ENCODE measurements around the gene RNF222. TPM values are rescaled to one million over a fixed set of nuclear protein-coding genes. Genes with fewer than 3 reads are reported as not detected.
"Not testable (repeated sequence)": the region's sequence is repeated elsewhere in the genome, so short reads cannot be mapped to it uniquely, and the experiment has no call there.

Gene RNF222
- polyA plus RNA-seq, 2 of the 4 experiments (the other 2 are of a cell fraction), result not detected

DNA sequence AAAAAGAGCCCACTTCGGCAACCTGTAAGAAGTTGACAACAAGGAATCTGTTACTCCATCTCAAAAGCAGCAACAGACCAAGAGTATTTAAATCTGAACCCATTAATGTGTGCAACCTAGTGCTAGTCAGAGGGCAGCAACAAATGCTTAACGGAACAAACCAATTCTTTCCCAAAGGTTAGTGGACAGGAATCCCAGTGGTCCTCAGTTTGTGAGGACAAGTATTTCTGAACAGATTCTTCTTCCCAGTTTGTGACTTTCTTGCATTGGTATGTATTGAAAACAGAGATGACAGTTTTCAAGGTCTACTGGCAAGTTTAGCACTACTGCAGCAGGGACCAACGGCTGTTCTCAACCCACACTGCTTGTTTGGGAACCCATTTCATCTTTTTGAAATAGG lies 17.6 kb downstream of the RNF222 start:
- CTCF ChIA-PET, result no interaction called here

DNA sequence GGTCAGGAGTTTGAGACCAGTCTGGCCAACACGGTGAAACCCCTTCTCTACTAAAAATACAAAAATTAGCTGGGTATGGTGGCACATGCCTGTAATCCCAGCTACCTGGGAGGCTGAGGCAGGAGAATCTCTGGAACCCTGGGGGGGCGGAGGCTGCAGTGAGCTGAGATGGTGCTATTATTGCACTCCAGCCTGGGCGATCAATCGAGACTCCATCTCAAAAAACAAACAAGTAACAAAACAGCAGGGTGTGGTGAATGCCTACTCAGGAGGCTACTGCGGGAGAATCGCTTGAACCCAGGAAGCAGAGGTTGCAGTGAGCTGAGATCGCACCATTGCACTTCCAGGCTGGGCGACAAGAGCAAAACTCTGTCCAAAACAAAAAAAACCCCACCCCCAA lies 19.5 kb downstream of the RNF222 start:
- H3K27ac ChIP-seq; POLR2A ChIA-PET; ATAC-seq; DNase-seq (ENCODE audit: low read depth in 1 of 2, low spot score in 1 of 2); H3K4me3 ChIP-seq; FAIRE-seq; H3K9me3 ChIP-seq: not testable (repeated sequence)
- 75% methylated on average over 8 of the region's 8 CpGs for WGBS (ENCODE audit: missing lambda C conversion rate)
- H3K4me2 ChIP-seq, result peak overlapping the region; percentile 95; the same call in 2 of the 3 replicates
- peaks cover 57% of the 10 kb centered on the region for H3K4me1 ChIP-seq
- CTCF ChIA-PET, result interaction anchor here (1.2 to 2.2 kb wide), 2 partner anchors 18 to 368 kb away, joined by 4 to 5 read pairs; no protein-coding TSS in a partner anchor

More for the DNA sequence above, 17.6 kb downstream of the RNF222 start:
- no peak for DNase-seq (ENCODE audit: low read depth in 1 of 2, low spot score in 1 of 2)
- Histone ChIP-seq H3K9me3 (no peaks in the 10 kb centered on the region), H3K27ac (peak overlapping the region in 1 of 2 experiments; percentile 99; a peak in 1 of 6 replicates), H3K4me1 (peaks cover 65% of the 10 kb centered on the region), H3K4me3 (peak overlapping the region; percentile 97; the same call in 2 of the 3 replicates), H3K4me2 (peak overlapping the region; percentile 95)
- no peak for TF ChIP-seq BCL3 (IDR thresholded peaks at IDR 0.05)
- no peak for TF ChIP-seq HEYL (CRISPR knock-in tag; IDR thresholded peaks at IDR 0.05)
- no peak for TF ChIP-seq ESRRA (IDR thresholded peaks at IDR 0.05; ENCODE audit: borderline replicate concordance, low read length)
- TF ChIP-seq NPAS2 (CRISPR knock-in tag; IDR thresholded peaks at IDR 0.05; ENCODE audit: borderline replicate concordance), result no peak
- TF ChIP-seq PHF8 (IDR thresholded peaks at IDR 0.05; ENCODE audit: borderline replicate concordance, low read depth), result no peak
- TF ChIP-seq POLR2A (IDR thresholded peaks at IDR 0.05; ENCODE audit: low read length), result no peak
- TF ChIP-seq USF2 (IDR thresholded peaks at IDR 0.05), result no peak
- TF ChIP-seq, protein P1, sequence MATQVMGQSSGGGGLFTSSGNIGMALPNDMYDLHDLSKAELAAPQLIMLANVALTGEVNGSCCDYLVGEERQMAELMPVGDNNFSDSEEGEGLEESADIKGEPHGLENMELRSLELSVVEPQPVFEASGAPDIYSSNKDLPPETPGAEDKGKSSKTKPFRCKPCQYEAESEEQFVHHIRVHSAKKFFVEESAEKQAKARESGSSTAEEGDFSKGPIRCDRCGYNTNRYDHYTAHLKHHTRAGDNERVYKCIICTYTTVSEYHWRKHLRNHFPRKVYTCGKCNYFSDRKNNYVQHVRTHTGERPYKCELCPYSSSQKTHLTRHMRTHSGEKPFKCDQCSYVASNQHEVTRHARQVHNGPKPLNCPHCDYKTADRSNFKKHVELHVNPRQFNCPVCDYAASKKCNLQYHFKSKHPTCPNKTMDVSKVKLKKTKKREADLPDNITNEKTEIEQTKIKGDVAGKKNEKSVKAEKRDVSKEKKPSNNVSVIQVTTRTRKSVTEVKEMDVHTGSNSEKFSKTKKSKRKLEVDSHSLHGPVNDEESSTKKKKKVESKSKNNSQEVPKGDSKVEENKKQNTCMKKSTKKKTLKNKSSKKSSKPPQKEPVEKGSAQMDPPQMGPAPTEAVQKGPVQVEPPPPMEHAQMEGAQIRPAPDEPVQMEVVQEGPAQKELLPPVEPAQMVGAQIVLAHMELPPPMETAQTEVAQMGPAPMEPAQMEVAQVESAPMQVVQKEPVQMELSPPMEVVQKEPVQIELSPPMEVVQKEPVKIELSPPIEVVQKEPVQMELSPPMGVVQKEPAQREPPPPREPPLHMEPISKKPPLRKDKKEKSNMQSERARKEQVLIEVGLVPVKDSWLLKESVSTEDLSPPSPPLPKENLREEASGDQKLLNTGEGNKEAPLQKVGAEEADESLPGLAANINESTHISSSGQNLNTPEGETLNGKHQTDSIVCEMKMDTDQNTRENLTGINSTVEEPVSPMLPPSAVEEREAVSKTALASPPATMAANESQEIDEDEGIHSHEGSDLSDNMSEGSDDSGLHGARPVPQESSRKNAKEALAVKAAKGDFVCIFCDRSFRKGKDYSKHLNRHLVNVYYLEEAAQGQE (IDR thresholded peaks at IDR 0.05), result no peak
- TF ChIP-seq TFCP2L1 (CRISPR knock-in tag; IDR thresholded peaks at IDR 0.05), result peak; percentile 46; the same call in 1 of the 2 replicates
- TF ChIP-seq HOXA7 (CRISPR knock-in tag; IDR thresholded peaks at IDR 0.05), result peak; percentile 68; the same call in 1 of the 2 replicates
- no peak for TF ChIP-seq RARB (CRISPR knock-in tag; IDR thresholded peaks at IDR 0.05)
- TF ChIP-seq ZNF302 (CRISPR knock-in tag; IDR thresholded peaks at IDR 0.05), result no peak
- no peak for TF ChIP-seq CHD2 (IDR thresholded peaks at IDR 0.05; ENCODE audit: low read length, partially characterized antibody)
- TF ChIP-seq KDM5A (IDR thresholded peaks at IDR 0.05), result no peak
- TF ChIP-seq ZSCAN20 (CRISPR knock-in tag; IDR thresholded peaks at IDR 0.05), result no peak
- TF ChIP-seq FOXS1 (CRISPR knock-in tag; IDR thresholded peaks at IDR 0.05), result no peak
- TF ChIP-seq CBX8 (IDR thresholded peaks at IDR 0.05), result no peak
- TF ChIP-seq ELK1 (IDR thresholded peaks at IDR 0.05; ENCODE audit: low read depth, low read length), result no peak
- TF ChIP-seq FOSB (CRISPR knock-in tag; IDR thresholded peaks at IDR 0.05), result peak; percentile 62; the same call in 1 of the 2 replicates
- ATAC-seq, result no peak
- POLR2A ChIA-PET, result no interaction called here
- no peak for FAIRE-seq
- 49% methylated on average over 3 of the region's 3 CpGs for WGBS (ENCODE audit: missing lambda C conversion rate)
